GM18511 (cell line): ENCODE data around the gene TMEM8B.

Experiments
- ATAC-seq: cut with Tn5 transposase; IDR thresholded peaks from one replicate; pipeline ENCODE4 v1.9.1; 2021; ENCODE audit warnings: mild to moderate bottlenecking, moderate library complexity; ENCODE audit not compliant: unreplicated experiment

Gene TMEM8B

GRCh38 chr9:35839926-35840325 is 10.9 kb downstream of the TMEM8B start:
- ATAC-seq = no peak

- ATAC-seq = no peak
These were observed 12.0 kb downstream of the TMEM8B start for GRCh38 chr9:35840881-35841644.

- ATAC-seq = no peak
These were observed 12.5 kb downstream of the TMEM8B start for GRCh38 chr9:35841645-35841900.

GRCh38 chr9:35842020-35842745 is 13.2 kb downstream of the TMEM8B start:
- ATAC-seq = no peak

- ATAC-seq = no peak
These were observed 13.8 kb downstream of the TMEM8B start for GRCh38 chr9:35842795-35843194.

- ATAC-seq = no peak
These were observed 15.7 kb downstream of the TMEM8B start for GRCh38 chr9:35844628-35845270.

- ATAC-seq = no peak
These were observed 17.1 kb downstream of the TMEM8B start for GRCh38 chr9:35845824-35846771.

- ATAC-seq = peak; percentile 93
These were observed 19.0 kb downstream of the TMEM8B start for GRCh38 chr9:35847792-35848572.

- no peak for ATAC-seq
These were observed 23.3 kb downstream of the TMEM8B start for GRCh38 chr9:35852267-35852815.

GRCh38 chr9:35852876-35853865 is 24.1 kb downstream of the TMEM8B start:
- ATAC-seq = no peak

- no peak for ATAC-seq
These were observed 25.2 kb downstream of the TMEM8B start for GRCh38 chr9:35854091-35854762.

- no peak for ATAC-seq
These were observed 27.2 kb downstream of the TMEM8B start for GRCh38 chr9:35856206-35856605.

- ATAC-seq = no peak
These were observed 27.9 kb downstream of the TMEM8B start for GRCh38 chr9:35856882-35857281.

- ATAC-seq = no peak
These were observed 29.4 kb downstream of the TMEM8B start for GRCh38 chr9:35858458-35858857.

- ATAC-seq = no peak
These were observed 30.4 kb downstream of the TMEM8B start for GRCh38 chr9:35859310-35859989.

- no peak for ATAC-seq
These were observed 30.9 kb downstream of the TMEM8B start for GRCh38 chr9:35859990-35860339.

GRCh38 chr9:35861161-35861897 is 32.3 kb downstream of the TMEM8B start:
- no peak for ATAC-seq
